ENCODE results near the gene NTM. TPM values are rescaled to one million over a fixed set of nuclear protein-coding genes. Genes with fewer than 3 reads are reported as not detected.
"Not testable (repeated sequence)": the region's sequence is repeated elsewhere in the genome, so short reads cannot be mapped to it uniquely, and the experiment has no call there.

NTM gene
- total and polyA plus RNA-seq, 2 donors from 2014 or later: 0.92 to 10.3 TPM

DNA sequence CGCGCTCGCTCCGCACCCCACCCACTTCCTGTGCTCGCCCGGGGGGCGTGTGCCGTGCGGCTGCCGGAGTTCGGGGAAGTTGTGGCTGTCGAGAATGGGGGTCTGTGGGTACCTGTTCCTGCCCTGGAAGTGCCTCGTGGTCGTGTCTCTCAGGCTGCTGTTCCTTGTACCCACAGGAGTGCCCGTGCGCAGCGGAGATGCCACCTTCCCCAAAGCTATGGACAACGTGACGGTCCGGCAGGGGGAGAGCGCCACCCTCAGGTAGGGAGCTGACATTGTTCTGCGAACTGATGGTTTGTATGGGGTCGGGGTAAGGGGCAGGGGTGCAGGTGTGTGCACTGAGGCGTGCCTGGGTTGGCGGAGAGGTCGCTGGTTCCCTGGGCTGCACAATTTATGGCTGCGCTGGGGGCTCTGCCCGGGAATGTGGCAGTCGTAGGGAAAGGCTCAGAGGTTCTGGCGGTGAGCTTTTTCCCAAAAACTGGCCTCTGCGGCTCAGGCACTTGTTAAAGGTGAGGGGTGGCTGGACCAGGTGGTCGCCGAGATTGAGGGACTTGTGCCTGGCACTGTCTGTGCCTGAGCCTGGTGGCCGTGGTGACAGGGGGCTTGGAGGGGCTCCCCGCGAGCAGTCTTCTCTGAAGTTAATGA lies 541.1 kb downstream of the NTM start:
- H3K27me3 ChIP-seq (ENCODE audit: control insufficient read depth, insufficient read depth, low read length); H3K9ac ChIP-seq (ENCODE audit: low read length in 3 of 3): not testable (repeated sequence)

DNA sequence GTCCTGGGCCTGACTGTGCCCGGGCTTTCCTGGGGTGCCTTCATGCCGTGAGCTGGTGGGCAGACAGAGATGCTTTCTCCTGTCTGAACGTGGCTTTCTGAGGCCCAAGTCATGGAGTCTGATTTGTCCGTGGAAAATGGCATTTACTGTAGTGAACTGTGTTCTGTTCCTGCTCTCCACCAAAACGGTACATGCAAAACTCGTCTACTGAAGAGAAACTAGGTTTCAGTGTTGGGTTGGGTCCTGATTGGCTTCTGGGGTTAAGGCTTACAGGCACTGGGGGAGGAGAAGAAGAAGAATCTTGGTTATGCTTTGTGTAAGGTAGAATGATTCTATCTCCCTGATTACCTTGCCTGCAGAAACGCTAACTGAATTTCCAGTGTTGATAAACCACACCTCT lies 541.7 kb downstream of the NTM start:
- FAIRE-seq (no peak), DNase-seq (no peak)
- Histone ChIP-seq H3K36me3 (ENCODE audit: control insufficient read depth in 2 of 3, insufficient read depth in 3 of 3, low read length in 3 of 3) (no peaks in the 10 kb centered on the region), H3K27me3 (ENCODE audit: control insufficient read depth, insufficient read depth, low read length) (peaks cover 3% of the 10 kb centered on the region), H3K9me3 (ENCODE audit: control insufficient read depth in 2 of 3, insufficient read depth in 1 of 3, low read length in 3 of 3) (no peaks in the 10 kb centered on the region), H3K27ac (ENCODE audit: low read depth in 2 of 2, low read length in 2 of 2) (no peak overlapping the region), H3K9ac (ENCODE audit: low read length in 3 of 3) (no peak overlapping the region), H3K4me1 (ENCODE audit: control insufficient read depth in 2 of 3, insufficient read depth in 2 of 3, low read depth in 1 of 3, low read length in 3 of 3) (peaks cover 0 to 2% (median 0%) of the 10 kb centered on the region in 3 donors), H3K4me3 (ENCODE audit: low read length in 3 of 3) (peak overlapping the region in 1 of 3 donors; percentile 7)
- TF ChIP-seq, protein P1, sequence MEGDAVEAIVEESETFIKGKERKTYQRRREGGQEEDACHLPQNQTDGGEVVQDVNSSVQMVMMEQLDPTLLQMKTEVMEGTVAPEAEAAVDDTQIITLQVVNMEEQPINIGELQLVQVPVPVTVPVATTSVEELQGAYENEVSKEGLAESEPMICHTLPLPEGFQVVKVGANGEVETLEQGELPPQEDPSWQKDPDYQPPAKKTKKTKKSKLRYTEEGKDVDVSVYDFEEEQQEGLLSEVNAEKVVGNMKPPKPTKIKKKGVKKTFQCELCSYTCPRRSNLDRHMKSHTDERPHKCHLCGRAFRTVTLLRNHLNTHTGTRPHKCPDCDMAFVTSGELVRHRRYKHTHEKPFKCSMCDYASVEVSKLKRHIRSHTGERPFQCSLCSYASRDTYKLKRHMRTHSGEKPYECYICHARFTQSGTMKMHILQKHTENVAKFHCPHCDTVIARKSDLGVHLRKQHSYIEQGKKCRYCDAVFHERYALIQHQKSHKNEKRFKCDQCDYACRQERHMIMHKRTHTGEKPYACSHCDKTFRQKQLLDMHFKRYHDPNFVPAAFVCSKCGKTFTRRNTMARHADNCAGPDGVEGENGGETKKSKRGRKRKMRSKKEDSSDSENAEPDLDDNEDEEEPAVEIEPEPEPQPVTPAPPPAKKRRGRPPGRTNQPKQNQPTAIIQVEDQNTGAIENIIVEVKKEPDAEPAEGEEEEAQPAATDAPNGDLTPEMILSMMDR (IDR thresholded peaks at IDR 0.05; ENCODE audit: borderline replicate concordance, extremely low read depth, insufficient read depth): no peak
- intact Hi-C loops (cut with DNase I): no loop called here

More for the DNA sequence above, 541.1 kb downstream of the NTM start:
- H3K9me3 ChIP-seq (ENCODE audit: control insufficient read depth in 2 of 3, insufficient read depth in 1 of 3, low read length in 3 of 3); H3K27ac ChIP-seq (ENCODE audit: low read depth in 2 of 2, low read length in 2 of 2); intact Hi-C loops (cut with DNase I); FAIRE-seq; H3K36me3 ChIP-seq (ENCODE audit: control insufficient read depth in 2 of 3, insufficient read depth in 3 of 3, low read length in 3 of 3); H3K4me1 ChIP-seq (ENCODE audit: control insufficient read depth in 2 of 3, insufficient read depth in 2 of 3, low read depth in 1 of 3, low read length in 3 of 3): not testable (repeated sequence)
- TF ChIP-seq, protein P1 (IDR thresholded peaks at IDR 0.05; ENCODE audit: borderline replicate concordance, extremely low read depth, insufficient read depth): peak; percentile 3
- H3K4me3 ChIP-seq (ENCODE audit: low read length in 3 of 3): peak overlapping the region in 1 of 3 donors; percentile 58
- DNase-seq: peak in 4 of 5 donors; percentile 46 to 80 (median 64)

DNA sequence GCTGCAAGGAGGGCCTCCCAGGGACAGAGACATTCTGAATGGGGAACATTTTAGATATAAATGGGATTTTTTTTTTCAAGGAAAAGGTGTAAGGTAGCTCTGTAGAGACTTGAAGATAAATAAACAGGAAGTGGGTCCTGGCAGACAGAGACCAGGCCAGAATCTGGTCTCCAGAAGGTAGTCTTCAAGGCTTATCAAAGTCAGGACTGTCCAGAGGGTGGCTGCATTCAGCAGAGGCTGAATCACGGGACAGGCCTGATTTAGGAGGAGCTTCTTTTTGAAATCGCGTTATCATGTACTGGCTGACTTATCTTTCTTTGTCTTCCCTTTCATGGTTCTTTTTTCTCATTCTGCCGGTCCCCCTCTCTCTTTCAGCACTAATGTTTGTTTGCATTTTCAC lies 542.9 kb downstream of the NTM start:
- FAIRE-seq: no peak
- Histone ChIP-seq H3K4me1 (ENCODE audit: control insufficient read depth in 2 of 3, insufficient read depth in 2 of 3, low read depth in 1 of 3, low read length in 3 of 3) (peaks cover 0 to 2% (median 0%) of the 10 kb centered on the region in 3 donors), H3K27me3 (ENCODE audit: control insufficient read depth, insufficient read depth, low read length) (peaks cover 3% of the 10 kb centered on the region), H3K9ac (ENCODE audit: low read length in 3 of 3) (no peak overlapping the region), H3K9me3 (ENCODE audit: control insufficient read depth in 2 of 3, insufficient read depth in 1 of 3, low read length in 3 of 3) (no peaks in the 10 kb centered on the region), H3K4me3 (ENCODE audit: low read length in 3 of 3) (no peak overlapping the region), H3K36me3 (ENCODE audit: control insufficient read depth in 2 of 3, insufficient read depth in 3 of 3, low read length in 3 of 3) (no peaks in the 10 kb centered on the region), H3K27ac (ENCODE audit: low read depth in 2 of 2, low read length in 2 of 2) (no peak overlapping the region)
- TF ChIP-seq, protein P1 (IDR thresholded peaks at IDR 0.05; ENCODE audit: borderline replicate concordance, extremely low read depth, insufficient read depth): no peak
- intact Hi-C loops (cut with DNase I): no loop called here
- DNase-seq: no peak
